NCI-H1417 treated with DMSO at 0.1 percent for 48 hours (cell line): ENCODE data around the gene CXorf65.

Experiments used
- DNase-seq: peaks from one replicate; lab custom pipeline; 2025; lab: John Stamatoyannopoulos, UW

Gene CXorf65

GRCh38 chrX:71106427-71106826, at the start of gene CXorf65:
Gene CXorf65 (minus strand): TSS chrX:71106740. CDS start chrX:71106556, 184 bp downstream.
- no peak for DNase-seq

- no peak for DNase-seq
These were observed 48.1 kb upstream of the CXorf65 start for GRCh38 chrX:71154641-71155040.

- no peak for DNase-seq
These were observed 47.7 kb upstream of the CXorf65 start for GRCh38 chrX:71154196-71154595.

GRCh38 chrX:71151366-71151765, 44.8 kb upstream of the CXorf65 start:
- no peak for DNase-seq

- no peak for DNase-seq
These were observed 41.7 kb upstream of the CXorf65 start for GRCh38 chrX:71148278-71148663.

GRCh38 chrX:71147496-71148277, 41.1 kb upstream of the CXorf65 start:
- DNase-seq = no peak

GRCh38 chrX:71144651-71145050, 38.1 kb upstream of the CXorf65 start, which contains the start of gene NLGN3:
Gene NLGN3 (plus strand): TSS chrX:71144841. CDS start chrX:71147750, 2,909 bp downstream.
- DNase-seq = no peak

GRCh38 chrX:71143508-71143907, 37.0 kb upstream of the CXorf65 start:
- DNase-seq = no peak

GRCh38 chrX:71140440-71140839, 33.9 kb upstream of the CXorf65 start:
- no peak for DNase-seq

- no peak for DNase-seq
These were observed 25.0 kb upstream of the CXorf65 start for GRCh38 chrX:71131510-71131909.

GRCh38 chrX:71128915-71129765, 22.6 kb upstream of the CXorf65 start:
- DNase-seq = no peak

- no peak for DNase-seq
These were observed 21.8 kb upstream of the CXorf65 start for GRCh38 chrX:71128166-71128833.

- DNase-seq = no peak
These were observed 12.5 kb upstream of the CXorf65 start for GRCh38 chrX:71118985-71119535.

GRCh38 chrX:71118032-71118984, 11.8 kb upstream of the CXorf65 start, which contains the start of gene MED12:
Gene MED12 (plus strand): TSS chrX:71118596. CDS start chrX:71118755, 159 bp downstream.
- DNase-seq = no peak

GRCh38 chrX:71117358-71117757, 10.8 kb upstream of the CXorf65 start:
- DNase-seq = no peak

- no peak for DNase-seq
These were observed 5.4 kb upstream of the CXorf65 start for GRCh38 chrX:71111921-71112431.

- no peak for DNase-seq
These were observed 4.8 kb upstream of the CXorf65 start, which contains the start of gene IL2RG for GRCh38 chrX:71111141-71111843. Gene IL2RG (minus strand): TSS chrX:71111577. CDS start chrX:71111539, 38 bp downstream.

- DNase-seq = no peak
These were observed 2.5 kb upstream of the CXorf65 start for GRCh38 chrX:71109051-71109450.

- no peak for DNase-seq
These were observed 1.3 kb upstream of the CXorf65 start for GRCh38 chrX:71107762-71108360.
